ENCODE measurements around the gene CDKN2B-AS1.

CDKN2B-AS1 gene

GRCh38 chr9:22033012-22033630 is 38.5 kb downstream of the CDKN2B-AS1 start:
- H3K23ac ChIP-seq (ENCODE audit: low read length) = no peak overlapping the region
- H4K8ac ChIP-seq (ENCODE audit: low read depth, low read length) = no peak overlapping the region
- H2BK120ac ChIP-seq (ENCODE audit: low read depth, low read length) = no peak overlapping the region
- no peak overlapping the region for H3K18ac ChIP-seq (ENCODE audit: low read length)
- no peak overlapping the region for H3K27ac ChIP-seq (ENCODE audit: low read depth, low read length)
- no peaks in the 10 kb centered on the region for H3K4me1 ChIP-seq (ENCODE audit: control insufficient read depth, low read depth, low read length)
- no peaks in the 10 kb centered on the region for H3K27me3 ChIP-seq (ENCODE audit: insufficient read depth, low read length, poor library complexity)
- no peak overlapping the region for H2BK5ac ChIP-seq (ENCODE audit: low read length)
- no peak overlapping the region for H3K9ac ChIP-seq (ENCODE audit: low read length)
- H3K4me2 ChIP-seq (ENCODE audit: low read length) = no peak overlapping the region
- no peak overlapping the region for H2BK15ac ChIP-seq (replicated peaks; ENCODE audit: low read depth)
- no peaks in the 10 kb centered on the region for H3K36me3 ChIP-seq (ENCODE audit: control insufficient read depth, insufficient read depth, low read length)
- no peak for DNase-seq
- H2AK5ac ChIP-seq (ENCODE audit: low read length) = no peak overlapping the region
- H3K79me1 ChIP-seq (ENCODE audit: low read length) = no peaks in the 10 kb centered on the region
- no peaks in the 10 kb centered on the region for H3K79me2 ChIP-seq (ENCODE audit: control insufficient read depth, insufficient read depth, low read length)
- H4K5ac ChIP-seq (ENCODE audit: low read length) = no peak overlapping the region
- no CpG with 5 or more reads among the region's 8 CpGs for WGBS (ENCODE audit: extremely low coverage, insufficient coverage, low lambda C conversion rate)
- no peak overlapping the region for H3K56ac ChIP-seq (ENCODE audit: low read length)
- H3K4me3 ChIP-seq (ENCODE audit: low read length) = no peak overlapping the region
- H3K4ac ChIP-seq (ENCODE audit: low read depth, low read length) = no peak overlapping the region

- no CpG with 5 or more reads among the region's 2 CpGs for WGBS (ENCODE audit: extremely low coverage, insufficient coverage, low lambda C conversion rate)
- Histone ChIP-seq H3K18ac (ENCODE audit: low read length) (no peak overlapping the region), H3K23ac (ENCODE audit: low read length) (no peak overlapping the region), H2BK15ac (replicated peaks; ENCODE audit: low read depth) (no peak overlapping the region), H2AK5ac (ENCODE audit: low read length) (no peak overlapping the region), H3K27ac (ENCODE audit: low read depth, low read length) (no peak overlapping the region), H4K8ac (ENCODE audit: low read depth, low read length) (no peak overlapping the region), H3K4me2 (ENCODE audit: low read length) (no peak overlapping the region), H3K79me2 (ENCODE audit: control insufficient read depth, insufficient read depth, low read length) (no peaks in the 10 kb centered on the region), H3K4me1 (ENCODE audit: control insufficient read depth, low read depth, low read length) (no peaks in the 10 kb centered on the region), H3K56ac (ENCODE audit: low read length) (no peak overlapping the region), H3K79me1 (ENCODE audit: low read length) (no peaks in the 10 kb centered on the region), H3K4me3 (ENCODE audit: low read length) (no peak overlapping the region), H3K27me3 (ENCODE audit: insufficient read depth, low read length, poor library complexity) (no peaks in the 10 kb centered on the region), H3K9ac (ENCODE audit: low read length) (no peak overlapping the region), H2BK5ac (ENCODE audit: low read length) (no peak overlapping the region), H3K36me3 (ENCODE audit: control insufficient read depth, insufficient read depth, low read length) (no peaks in the 10 kb centered on the region), H4K5ac (ENCODE audit: low read length) (no peak overlapping the region), H2BK120ac (ENCODE audit: low read depth, low read length) (no peak overlapping the region), H3K4ac (ENCODE audit: low read depth, low read length) (no peak overlapping the region)
- no peak for DNase-seq
These were observed 41.0 kb downstream of the CDKN2B-AS1 start for GRCh38 chr9:22035591-22036011.

- no peak for DNase-seq
- H3K56ac ChIP-seq (ENCODE audit: low read length) = no peak overlapping the region
- no peak overlapping the region for H3K4ac ChIP-seq (ENCODE audit: low read depth, low read length)
- no peak overlapping the region for H3K18ac ChIP-seq (ENCODE audit: low read length)
- no peak overlapping the region for H2BK15ac ChIP-seq (replicated peaks; ENCODE audit: low read depth)
- H4K5ac ChIP-seq (ENCODE audit: low read length) = no peak overlapping the region
- H3K4me3 ChIP-seq (ENCODE audit: low read length) = no peak overlapping the region
- H3K36me3 ChIP-seq (ENCODE audit: control insufficient read depth, insufficient read depth, low read length) = no peaks in the 10 kb centered on the region
- no peak overlapping the region for H2BK5ac ChIP-seq (ENCODE audit: low read length)
- no peak overlapping the region for H2BK120ac ChIP-seq (ENCODE audit: low read depth, low read length)
- no peak overlapping the region for H3K9ac ChIP-seq (ENCODE audit: low read length)
- H3K27ac ChIP-seq (ENCODE audit: low read depth, low read length) = no peak overlapping the region
- H3K79me1 ChIP-seq (ENCODE audit: low read length) = no peaks in the 10 kb centered on the region
- H3K27me3 ChIP-seq (ENCODE audit: insufficient read depth, low read length, poor library complexity) = no peaks in the 10 kb centered on the region
- H4K8ac ChIP-seq (ENCODE audit: low read depth, low read length) = no peak overlapping the region
- no peaks in the 10 kb centered on the region for H3K4me1 ChIP-seq (ENCODE audit: control insufficient read depth, low read depth, low read length)
- H2AK5ac ChIP-seq (ENCODE audit: low read length) = no peak overlapping the region
- H3K4me2 ChIP-seq (ENCODE audit: low read length) = no peak overlapping the region
- H3K79me2 ChIP-seq (ENCODE audit: control insufficient read depth, insufficient read depth, low read length) = no peaks in the 10 kb centered on the region
- no peak overlapping the region for H3K23ac ChIP-seq (ENCODE audit: low read length)
- WGBS (ENCODE audit: extremely low coverage, insufficient coverage, low lambda C conversion rate) = no CpG with 5 or more reads among the region's 4 CpGs
These were observed 42.5 kb downstream of the CDKN2B-AS1 start for GRCh38 chr9:22036866-22037626.

- no peak overlapping the region for H3K23ac ChIP-seq (ENCODE audit: low read length)
- no peak overlapping the region for H3K27ac ChIP-seq (ENCODE audit: low read depth, low read length)
- H3K79me2 ChIP-seq (ENCODE audit: control insufficient read depth, insufficient read depth, low read length) = no peaks in the 10 kb centered on the region
- no peak overlapping the region for H3K9ac ChIP-seq (ENCODE audit: low read length)
- H3K4me3 ChIP-seq (ENCODE audit: low read length) = no peak overlapping the region
- H3K27me3 ChIP-seq (ENCODE audit: insufficient read depth, low read length, poor library complexity) = no peaks in the 10 kb centered on the region
- no peak for DNase-seq
- H3K56ac ChIP-seq (ENCODE audit: low read length) = no peak overlapping the region
- no peaks in the 10 kb centered on the region for H3K79me1 ChIP-seq (ENCODE audit: low read length)
- 100% methylated on average over 2 of the region's 2 CpGs for WGBS (ENCODE audit: extremely low coverage, insufficient coverage, low lambda C conversion rate)
- H4K5ac ChIP-seq (ENCODE audit: low read length) = no peak overlapping the region
- H3K4ac ChIP-seq (ENCODE audit: low read depth, low read length) = no peak overlapping the region
- H3K18ac ChIP-seq (ENCODE audit: low read length) = no peak overlapping the region
- no peak overlapping the region for H2AK5ac ChIP-seq (ENCODE audit: low read length)
- no peak overlapping the region for H2BK15ac ChIP-seq (replicated peaks; ENCODE audit: low read depth)
- no peaks in the 10 kb centered on the region for H3K36me3 ChIP-seq (ENCODE audit: control insufficient read depth, insufficient read depth, low read length)
- no peak overlapping the region for H4K8ac ChIP-seq (ENCODE audit: low read depth, low read length)
- no peak overlapping the region for H2BK120ac ChIP-seq (ENCODE audit: low read depth, low read length)
- H3K4me2 ChIP-seq (ENCODE audit: low read length) = no peak overlapping the region
- no peak overlapping the region for H2BK5ac ChIP-seq (ENCODE audit: low read length)
- no peaks in the 10 kb centered on the region for H3K4me1 ChIP-seq (ENCODE audit: control insufficient read depth, low read depth, low read length)
These were observed 43.5 kb downstream of the CDKN2B-AS1 start for GRCh38 chr9:22037954-22038690.

- H2BK120ac ChIP-seq (ENCODE audit: low read depth, low read length) = no peak overlapping the region
These were observed 44.7 kb downstream of the CDKN2B-AS1 start for GRCh38 chr9:22039258-22039657.

More at GRCh38 chr9:22039258-22039657, 44.7 kb downstream of the CDKN2B-AS1 start:
- H3K79me1 ChIP-seq (ENCODE audit: low read length) = no peaks in the 10 kb centered on the region
- no peak overlapping the region for H3K9ac ChIP-seq (ENCODE audit: low read length)
- H3K4me2 ChIP-seq (ENCODE audit: low read length) = no peak overlapping the region
- H4K5ac ChIP-seq (ENCODE audit: low read length) = no peak overlapping the region
- H3K36me3 ChIP-seq (ENCODE audit: control insufficient read depth, insufficient read depth, low read length) = no peaks in the 10 kb centered on the region
- H3K4me1 ChIP-seq (ENCODE audit: control insufficient read depth, low read depth, low read length) = no peaks in the 10 kb centered on the region
- H2BK5ac ChIP-seq (ENCODE audit: low read length) = no peak overlapping the region
- no peak overlapping the region for H2AK5ac ChIP-seq (ENCODE audit: low read length)
- H3K4me3 ChIP-seq (ENCODE audit: low read length) = no peak overlapping the region
- H3K27ac ChIP-seq (ENCODE audit: low read depth, low read length) = no peak overlapping the region
- H4K8ac ChIP-seq (ENCODE audit: low read depth, low read length) = no peak overlapping the region
- no peak overlapping the region for H3K56ac ChIP-seq (ENCODE audit: low read length)
- WGBS (ENCODE audit: extremely low coverage, insufficient coverage, low lambda C conversion rate) = no CpG with 5 or more reads among the region's 3 CpGs
- DNase-seq = no peak
- no peak overlapping the region for H3K4ac ChIP-seq (ENCODE audit: low read depth, low read length)
- H3K18ac ChIP-seq (ENCODE audit: low read length) = no peak overlapping the region
- H3K23ac ChIP-seq (ENCODE audit: low read length) = no peak overlapping the region
- H3K27me3 ChIP-seq (ENCODE audit: insufficient read depth, low read length, poor library complexity) = no peaks in the 10 kb centered on the region
- no peak overlapping the region for H2BK15ac ChIP-seq (replicated peaks; ENCODE audit: low read depth)
- no peaks in the 10 kb centered on the region for H3K79me2 ChIP-seq (ENCODE audit: control insufficient read depth, insufficient read depth, low read length)

All from mesendoderm (in vitro differentiated cells).